ENCODE data around the gene HIBADH. TPM values are rescaled to one million over a fixed set of nuclear protein-coding genes. Genes with fewer than 3 reads are reported as not detected.

HIBADH gene
- total RNA-seq, 1 experiment from 2014 or later = 23.2 TPM

DNA sequence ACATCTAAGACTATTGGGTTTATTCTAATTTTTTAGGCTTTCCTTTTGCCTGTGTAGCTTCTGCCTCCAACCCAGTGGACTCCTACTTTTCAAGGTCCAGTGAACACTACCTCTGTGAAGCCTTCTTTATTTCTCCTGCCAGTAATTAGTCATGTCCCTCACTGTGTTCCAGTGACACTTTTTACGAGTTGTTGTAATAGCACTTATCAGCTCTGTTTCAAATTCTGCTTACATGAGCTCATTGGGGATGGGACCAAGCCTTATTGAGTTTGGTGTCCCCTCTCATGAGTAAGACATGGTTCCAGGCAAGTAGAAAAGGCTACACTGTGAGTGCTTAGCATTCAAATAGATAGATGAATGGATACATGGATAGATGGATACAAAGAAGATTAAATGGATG lies 184.6 kb downstream of the HIBADH start:
- Histone ChIP-seq H4K20me1 (ENCODE audit: control insufficient read depth, insufficient read depth, insufficient read length) (no peaks in the 10 kb centered on the region), H3K23ac (ENCODE audit: insufficient read length, low read depth, low read length) (no peak overlapping the region), H2BK12ac (ENCODE audit: insufficient read length, low read depth, low read length) (no peak overlapping the region), H4K8ac (replicated peaks; ENCODE audit: insufficient read length, low read depth, low read length) (no peak overlapping the region), H3K79me2 (ENCODE audit: insufficient read depth, low read length) (no peaks in the 10 kb centered on the region), H2BK5ac (ENCODE audit: insufficient read length, low read length) (no peak overlapping the region), H3K18ac (ENCODE audit: insufficient read length, low read depth, low read length) (no peak overlapping the region), H2BK15ac (ENCODE audit: low read depth, low read length) (no peak overlapping the region), H3K27me3 (ENCODE audit: insufficient read depth, low read length) (no peaks in the 10 kb centered on the region), H2BK120ac (ENCODE audit: low read depth, low read length, poor library complexity, severe bottlenecking) (no peak overlapping the region), H3T11ph (ENCODE audit: low read length) (no peak overlapping the region), H3K79me1 (ENCODE audit: insufficient read depth, low read depth, low read length, poor library complexity, severe bottlenecking) (no peaks in the 10 kb centered on the region), H2AFZ (ENCODE audit: low read length) (no peak overlapping the region), H4K5ac (ENCODE audit: insufficient read length, low read depth, low read length) (no peak overlapping the region), H3K9me3 (ENCODE audit: control insufficient read depth, low read depth, low read length) (no peaks in the 10 kb centered on the region), H2AK5ac (ENCODE audit: insufficient read length, low read length) (no peak overlapping the region), H3K4me2 (ENCODE audit: insufficient read depth, insufficient read length, low read length) (no peak overlapping the region), H4K91ac (ENCODE audit: insufficient read length, low read depth, low read length) (no peak overlapping the region), H3K4me1 (ENCODE audit: insufficient read depth, low read length) (no peaks in the 10 kb centered on the region), H3K9ac (ENCODE audit: extremely low read depth, insufficient read length, low read length) (no peak overlapping the region), H3K27ac (ENCODE audit: insufficient read length, low read depth, low read length) (no peak overlapping the region), H3K56ac (ENCODE audit: insufficient read length, low read depth, low read length) (no peak overlapping the region), H3K4ac (ENCODE audit: low read depth, low read length) (no peak overlapping the region), H3K23me2 (ENCODE audit: insufficient read length, low read depth, low read length, poor library complexity, severe bottlenecking) (no peaks in the 10 kb centered on the region), H3K14ac (ENCODE audit: insufficient read depth, low read length) (no peak overlapping the region), H2BK20ac (ENCODE audit: low read depth, low read length, poor library complexity, severe bottlenecking) (no peak overlapping the region)
- Mint-ChIP-seq H3K36me3 (ENCODE audit: insufficient read depth in 1 of 3, low read depth in 3 of 3) (no peaks in the 10 kb centered on the region), H3K27ac (no peak overlapping the region), H3K4me1 (no peaks in the 10 kb centered on the region), H3K4me3 (no peak overlapping the region), H3K9me3 (no peaks in the 10 kb centered on the region; a peak in 1 of 5 replicates), H3K27me3 (ENCODE audit: low read depth) (no peaks in the 10 kb centered on the region; the same call in none of the 2 replicates)
- WGBS (ENCODE audit: extremely low coverage, insufficient read length, low lambda C conversion rate) = no CpG with 5 or more reads among the region's 1 CpG
- TF ChIP-seq, protein P1, sequence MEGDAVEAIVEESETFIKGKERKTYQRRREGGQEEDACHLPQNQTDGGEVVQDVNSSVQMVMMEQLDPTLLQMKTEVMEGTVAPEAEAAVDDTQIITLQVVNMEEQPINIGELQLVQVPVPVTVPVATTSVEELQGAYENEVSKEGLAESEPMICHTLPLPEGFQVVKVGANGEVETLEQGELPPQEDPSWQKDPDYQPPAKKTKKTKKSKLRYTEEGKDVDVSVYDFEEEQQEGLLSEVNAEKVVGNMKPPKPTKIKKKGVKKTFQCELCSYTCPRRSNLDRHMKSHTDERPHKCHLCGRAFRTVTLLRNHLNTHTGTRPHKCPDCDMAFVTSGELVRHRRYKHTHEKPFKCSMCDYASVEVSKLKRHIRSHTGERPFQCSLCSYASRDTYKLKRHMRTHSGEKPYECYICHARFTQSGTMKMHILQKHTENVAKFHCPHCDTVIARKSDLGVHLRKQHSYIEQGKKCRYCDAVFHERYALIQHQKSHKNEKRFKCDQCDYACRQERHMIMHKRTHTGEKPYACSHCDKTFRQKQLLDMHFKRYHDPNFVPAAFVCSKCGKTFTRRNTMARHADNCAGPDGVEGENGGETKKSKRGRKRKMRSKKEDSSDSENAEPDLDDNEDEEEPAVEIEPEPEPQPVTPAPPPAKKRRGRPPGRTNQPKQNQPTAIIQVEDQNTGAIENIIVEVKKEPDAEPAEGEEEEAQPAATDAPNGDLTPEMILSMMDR (conservative IDR thresholded peaks at IDR 0.05) = no peak
- DNase-seq = no peak

Measured in H9 (cell line).